ENCODE results near the gene TRNT1. TPM values are rescaled to one million over a fixed set of nuclear protein-coding genes. Genes with fewer than 3 reads are reported as not detected.
A peak's percentile ranks its signal among the peaks of the same experiment; 100 is the strongest.

Gene TRNT1
- total RNA-seq (10 to 100 TPM; 25.8 to 30.7 TPM), total RNA-seq (46.1 to 175 (median 87.2) reads per million in 172 experiments)
- 23.1 TPM for polyA plus RNA-seq (2013, experiment 1 of 2)
- polyA plus RNA-seq (2013, experiment 2 of 2), result 18.8 TPM

- intact Hi-C loops (cut with DNase I, micrococcal nuclease), result loop anchor here (2.0 to 10.0 kb wide), 5 partner anchors 44 to 1368 kb away; partner anchors contain the start of genes CRBN (in 1 of the 2) and ITPR1 (in 1 of the 2)
- Histone ChIP-seq H3K27ac (ENCODE audit: low read depth in 1 of 2, low read length in 2 of 2) (peak within 1 kb of the TSS; percentile 92 to 98), H3K36me3 (ENCODE audit: insufficient read depth, low read length) (peaks cover 25% of the 10 kb centered on the region), H3K4me3 (ENCODE audit: low read length) (peak within 1 kb of the TSS; percentile 94), H3K9me3 (ENCODE audit: control insufficient read depth in 1 of 2, insufficient read depth in 1 of 2, low read length in 2 of 2) (no peaks in the 10 kb centered on the region), H3K27me3 (ENCODE audit: control insufficient read depth in 1 of 2, insufficient read depth in 2 of 2, low read length in 2 of 2) (no peaks in the 10 kb centered on the region), H3K4me1 (ENCODE audit: insufficient read depth, low read length) (peaks cover 35% of the 10 kb centered on the region)
- DNase-seq (peak; percentile 93 to 99 (median 96)), ATAC-seq (ENCODE audit: poor library complexity) (peak; percentile 94)
- Mint-ChIP-seq H3K4me3 (peak within 1 kb of the TSS; percentile 91), H3K36me3 (ENCODE audit: low read depth) (peaks cover 48% of the 10 kb centered on the region), H3K27ac (peak within 1 kb of the TSS; percentile 96), H3K9me3 (no peaks in the 10 kb centered on the region), H3K4me1 (ENCODE audit: low read depth) (peaks cover 47% of the 10 kb centered on the region), H3K27me3 (no peaks in the 10 kb centered on the region)
- no peak for TF ChIP-seq CTCF (IDR thresholded peaks at IDR 0.05)
- CTCF ChIA-PET, result no interaction called here
- POLR2A ChIA-PET, result interaction anchor here (0.5 to 1.0 kb wide), 3 partner anchors 11 to 46 kb away, joined by 3 to 5 read pairs (median 3); no protein-coding TSS in a partner anchor
These were observed at the start of gene TRNT1 for GRCh38 chr3:3126477-3127431. TSS of gene TRNT1 (plus strand) at chr3:3126940. CDS start at chr3:3129041, 2,101 bp downstream.

- POLR2A ChIA-PET, result no interaction called here
- no peaks in the 10 kb centered on the region for H3K9me3 ChIP-seq (ENCODE audit: control insufficient read depth in 1 of 2, insufficient read depth in 1 of 2, low read length in 2 of 2)
- no peak overlapping the region for H3K27ac ChIP-seq (ENCODE audit: low read depth in 1 of 2, low read length in 2 of 2)
- no peaks in the 10 kb centered on the region for H3K4me1 Mint-ChIP-seq (ENCODE audit: low read depth)
- no peaks in the 10 kb centered on the region for H3K9me3 Mint-ChIP-seq
- H3K36me3 ChIP-seq (ENCODE audit: insufficient read depth, low read length), result no peaks in the 10 kb centered on the region
- peaks cover 0 to 2% of the 10 kb centered on the region in 2 experiments for H3K27me3 ChIP-seq (ENCODE audit: control insufficient read depth in 1 of 2, insufficient read depth in 2 of 2, low read length in 2 of 2)
- intact Hi-C loops (cut with DNase I, micrococcal nuclease), result no loop called here
- CTCF ChIA-PET, result no interaction called here
- TF ChIP-seq CTCF (IDR thresholded peaks at IDR 0.05), result no peak
- H3K36me3 Mint-ChIP-seq (ENCODE audit: low read depth), result no peaks in the 10 kb centered on the region
- peaks cover 6% of the 10 kb centered on the region for H3K27me3 Mint-ChIP-seq
- ATAC-seq (ENCODE audit: poor library complexity) (no peak), DNase-seq (no peak)
- H3K27ac Mint-ChIP-seq, result no peak overlapping the region
- no peak overlapping the region for H3K4me3 Mint-ChIP-seq
- H3K4me1 ChIP-seq (ENCODE audit: insufficient read depth, low read length), result no peaks in the 10 kb centered on the region
- H3K4me3 ChIP-seq (ENCODE audit: low read length), result no peak overlapping the region
These were observed 46.4 kb upstream of the TRNT1 start for GRCh38 chr3:3080309-3080708.

DNA sequence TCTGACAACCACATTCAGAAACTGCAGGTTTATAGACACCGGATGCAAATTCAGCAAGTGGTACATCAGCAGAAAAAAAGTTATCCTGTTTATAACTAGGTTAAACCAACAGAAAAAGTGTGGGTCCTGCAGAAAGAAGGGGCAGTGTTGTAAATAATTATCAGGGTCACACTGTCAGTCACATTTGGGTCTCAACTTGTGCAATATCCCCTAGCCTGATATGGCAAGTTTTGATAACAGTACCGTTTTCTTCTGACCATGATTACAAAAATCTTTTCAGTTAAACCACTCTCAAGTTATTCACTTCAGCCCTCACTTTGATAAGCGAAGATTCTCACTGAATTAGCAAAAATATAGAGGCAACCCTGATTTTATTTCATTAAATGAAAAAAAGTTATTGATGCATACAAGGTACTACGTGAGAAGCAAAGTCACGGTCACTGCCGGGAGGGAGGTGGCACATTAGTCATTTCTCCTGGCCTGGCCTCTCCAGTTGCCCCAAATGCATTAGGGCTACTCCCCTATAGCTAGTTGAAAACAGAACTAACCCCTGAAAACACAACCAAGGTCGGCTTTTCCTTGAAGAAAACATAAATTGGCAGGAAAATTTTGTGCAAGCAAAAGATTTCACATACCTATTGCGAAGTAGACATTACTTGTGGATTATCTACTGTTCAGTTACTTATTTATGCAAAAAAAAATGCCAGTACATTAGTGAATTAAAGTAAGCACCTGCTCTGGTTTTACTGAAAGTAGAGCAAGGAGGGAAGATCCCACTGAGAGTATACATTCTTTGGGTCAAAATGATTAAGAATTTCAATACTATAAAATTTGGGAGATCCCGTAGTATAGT is 45.1 kb upstream of the TRNT1 start:
- Histone ChIP-seq H3K9me3 (ENCODE audit: control insufficient read depth in 1 of 2, insufficient read depth in 1 of 2, low read length in 2 of 2) (no peaks in the 10 kb centered on the region), H3K27me3 (ENCODE audit: control insufficient read depth in 1 of 2, insufficient read depth in 2 of 2, low read length in 2 of 2) (peaks cover 0 to 2% of the 10 kb centered on the region in 2 experiments), H3K27ac (ENCODE audit: low read depth in 1 of 2, low read length in 2 of 2) (no peak overlapping the region), H3K4me3 (ENCODE audit: low read length) (no peak overlapping the region), H3K4me1 (ENCODE audit: insufficient read depth, low read length) (no peaks in the 10 kb centered on the region), H3K36me3 (ENCODE audit: insufficient read depth, low read length) (no peaks in the 10 kb centered on the region)
- CTCF ChIA-PET, result no interaction called here
- no peaks in the 10 kb centered on the region for H3K36me3 Mint-ChIP-seq (ENCODE audit: low read depth)
- no peaks in the 10 kb centered on the region for H3K9me3 Mint-ChIP-seq
- intact Hi-C loops (cut with DNase I, micrococcal nuclease), result no loop called here
- POLR2A ChIA-PET, result no interaction called here
- DNase-seq, result no peak
- H3K27ac Mint-ChIP-seq, result no peak overlapping the region
- no peak for TF ChIP-seq CTCF (IDR thresholded peaks at IDR 0.05)
- H3K4me1 Mint-ChIP-seq (ENCODE audit: low read depth), result no peaks in the 10 kb centered on the region
- ATAC-seq (ENCODE audit: poor library complexity), result no peak
- peaks cover 6% of the 10 kb centered on the region for H3K27me3 Mint-ChIP-seq
- no peak overlapping the region for H3K4me3 Mint-ChIP-seq

All from CD4-positive, alpha-beta T cell (primary cell).